ENCODE data around the gene ZNF180. TPM values are rescaled to one million over a fixed set of nuclear protein-coding genes. Genes with fewer than 3 reads are reported as not detected.

The ZNF180 gene
- total RNA-seq, 4 donors from 2014 or later: 5.9 to 24.2 (median 7.5) TPM

GRCh38 chr19:44455100-44455499, 45.2 kb downstream of the ZNF180 start:
- TF ChIP-seq CTCF (IDR thresholded peaks at IDR 0.05) (no peak), POLR2A (IDR thresholded peaks at IDR 0.05) (no peak)
- Histone ChIP-seq H3K4me1 (no peaks in the 10 kb centered on the region), H3K27ac (no peak overlapping the region), H3K27me3 (peaks cover 0 to 10% (median 0%) of the 10 kb centered on the region in 4 donors), H3K9me3 (peaks cover 0 to 73% (median 15%) of the 10 kb centered on the region in 3 donors), H3K36me3 (no peaks in the 10 kb centered on the region), H3K4me3 (no peak overlapping the region)
- intact Hi-C loops (cut with DNase I): no loop called here
- 44 to 66% methylated on average over 2 to 4 of the region's 4 CpGs for WGBS, 2 donors
- DNase-seq: no peak

- Histone ChIP-seq H3K9me3 (peaks cover 0 to 70% (median 18%) of the 10 kb centered on the region in 3 donors), H3K27ac (no peak overlapping the region), H3K36me3 (no peaks in the 10 kb centered on the region), H3K4me1 (peaks cover 0 to 13% (median 0%) of the 10 kb centered on the region in 3 donors), H3K4me3 (no peak overlapping the region), H3K27me3 (peaks cover 0 to 10% (median 0%) of the 10 kb centered on the region in 4 donors)
- TF ChIP-seq POLR2A (IDR thresholded peaks at IDR 0.05) (no peak), CTCF (IDR thresholded peaks at IDR 0.05) (no peak)
- WGBS, 2 donors: 80 to 88% methylated on average over 4 of the region's 4 CpGs
- intact Hi-C loops (cut with DNase I): no loop called here
- no peak for DNase-seq
Measured at GRCh38 chr19:44452367-44452766, 48.0 kb downstream of the ZNF180 start.

GRCh38 chr19:44451687-44452086, 48.6 kb downstream of the ZNF180 start:
- Histone ChIP-seq H3K9me3 (peaks cover 0 to 70% (median 17%) of the 10 kb centered on the region in 3 donors), H3K4me1 (peaks cover 0 to 13% (median 0%) of the 10 kb centered on the region in 3 donors), H3K27ac (no peak overlapping the region), H3K36me3 (no peaks in the 10 kb centered on the region), H3K27me3 (peaks cover 0 to 10% (median 0%) of the 10 kb centered on the region in 4 donors), H3K4me3 (no peak overlapping the region)
- no peak for DNase-seq
- 90 to 91% methylated on average over 17 to 18 of the region's 18 CpGs for WGBS, 2 donors
- intact Hi-C loops (cut with DNase I): no loop called here
- TF ChIP-seq CTCF (IDR thresholded peaks at IDR 0.05): no peak
- no peak for TF ChIP-seq POLR2A (IDR thresholded peaks at IDR 0.05)

- TF ChIP-seq CTCF (IDR thresholded peaks at IDR 0.05) (no peak), POLR2A (IDR thresholded peaks at IDR 0.05) (no peak)
- Histone ChIP-seq H3K36me3 (peaks cover 0 to 30% (median 0%) of the 10 kb centered on the region in 3 donors), H3K27ac (peak within 1 kb of the TSS in 2 of 4 donors; percentile 7 to 54), H3K9me3 (peaks cover 0 to 82% (median 18%) of the 10 kb centered on the region in 3 donors), H3K4me1 (peaks cover 0 to 13% (median 0%) of the 10 kb centered on the region in 3 donors), H3K4me3 (peak within 1 kb of the TSS; percentile 35 to 65 (median 60)), H3K27me3 (peaks cover 0 to 10% (median 0%) of the 10 kb centered on the region in 4 donors)
- DNase-seq: peak; percentile 21
- intact Hi-C loops (cut with DNase I): no loop called here
- WGBS, 2 donors: 8 to 9% methylated on average over 27 of the region's 45 CpGs
Measured at GRCh38 chr19:44447916-44448674, 52.2 kb downstream of the ZNF180 start, which contains the start of gene ZNF229. Gene ZNF229 (minus strand): TSS chr19:44448472. CDS start chr19:44442847, 5,625 bp downstream.

GRCh38 chr19:44438441-44438840, 61.9 kb downstream of the ZNF180 start:
- H3K9me3 ChIP-seq: peaks cover 0 to 78% (median 60%) of the 10 kb centered on the region in 3 donors
- peaks cover 0 to 76% (median 0%) of the 10 kb centered on the region in 3 donors for H3K36me3 ChIP-seq
- H3K27me3 ChIP-seq: no peaks in the 10 kb centered on the region
- DNase-seq: no peak
- H3K4me3 ChIP-seq: no peak overlapping the region
- intact Hi-C loops (cut with DNase I): no loop called here
- no peak for TF ChIP-seq POLR2A (IDR thresholded peaks at IDR 0.05)
- TF ChIP-seq CTCF (IDR thresholded peaks at IDR 0.05): no peak
- 92 to 96% methylated on average over 3 of the region's 3 CpGs for WGBS, 2 donors
- no peak overlapping the region for H3K27ac ChIP-seq
- H3K4me1 ChIP-seq: no peaks in the 10 kb centered on the region
